GM08714 (cell line): ENCODE measurements around the gene SPAG16.

Source experiments
- H3K4me3 ChIP-seq: fragments of 200-500 bp; sonication (Bioruptor generic); 2 replicates; pipeline ENCODE4 v1.5.1; 2014; ENCODE audit warnings: mild to moderate bottlenecking, low read length, inconsistent platforms
- ZNF274 ChIP-seq: IDR thresholded peaks from 2 replicates; pipeline ENCODE4 v1.6.1; 2012; ENCODE audit warnings: mild to moderate bottlenecking, low read depth, low read length

Gene SPAG16

GRCh38 chr2:213411582-213412289 is 127.5 kb downstream of the SPAG16 start:
- H3K4me3 ChIP-seq, result no peak overlapping the region
- TF ChIP-seq ZNF274, result no peak

- TF ChIP-seq ZNF274, result no peak
- H3K4me3 ChIP-seq, result no peak overlapping the region
Observed at GRCh38 chr2:213415093-213415492, 130.8 kb downstream of the SPAG16 start.

- TF ChIP-seq ZNF274, result no peak
- no peak overlapping the region for H3K4me3 ChIP-seq
Observed at GRCh38 chr2:213416832-213417231, 132.6 kb downstream of the SPAG16 start.

GRCh38 chr2:213419980-213420379 is 135.7 kb downstream of the SPAG16 start:
- TF ChIP-seq ZNF274, result no peak
- H3K4me3 ChIP-seq, result no peak overlapping the region

- no peak for TF ChIP-seq ZNF274
Observed at GRCh38 chr2:213420828-213421385, 136.6 kb downstream of the SPAG16 start.

GRCh38 chr2:213422211-213422610 is 137.9 kb downstream of the SPAG16 start:
- TF ChIP-seq ZNF274, result no peak
- no peak overlapping the region for H3K4me3 ChIP-seq

More at GRCh38 chr2:213420828-213421385, 136.6 kb downstream of the SPAG16 start:
- no peak overlapping the region for H3K4me3 ChIP-seq

GRCh38 chr2:213425618-213426017 is 141.4 kb downstream of the SPAG16 start:
- no peak overlapping the region for H3K4me3 ChIP-seq
- no peak for TF ChIP-seq ZNF274

GRCh38 chr2:213429516-213429915 is 145.3 kb downstream of the SPAG16 start:
- no peak overlapping the region for H3K4me3 ChIP-seq
- TF ChIP-seq ZNF274, result no peak

GRCh38 chr2:213443921-213444320 is 159.7 kb downstream of the SPAG16 start:
- H3K4me3 ChIP-seq, result no peak overlapping the region
- TF ChIP-seq ZNF274, result no peak

GRCh38 chr2:213451542-213452239 is 167.4 kb downstream of the SPAG16 start:
- TF ChIP-seq ZNF274, result no peak
- H3K4me3 ChIP-seq, result no peak overlapping the region

- TF ChIP-seq ZNF274, result no peak
- no peak overlapping the region for H3K4me3 ChIP-seq
Observed at GRCh38 chr2:213455316-213456008, 171.2 kb downstream of the SPAG16 start.

- no peak for TF ChIP-seq ZNF274
- no peak overlapping the region for H3K4me3 ChIP-seq
Observed at GRCh38 chr2:213475433-213475832, 191.2 kb downstream of the SPAG16 start.

GRCh38 chr2:213476641-213477040 is 192.4 kb downstream of the SPAG16 start:
- no peak overlapping the region for H3K4me3 ChIP-seq
- TF ChIP-seq ZNF274, result no peak

GRCh38 chr2:213490087-213490486 is 205.8 kb downstream of the SPAG16 start:
- no peak for TF ChIP-seq ZNF274
- no peak overlapping the region for H3K4me3 ChIP-seq
